Measurements from ENCODE around the gene ST7L. TPM values are rescaled to one million over a fixed set of nuclear protein-coding genes. Genes with fewer than 3 reads are reported as not detected.
A peak's percentile ranks its signal among the peaks of the same experiment; 100 is the strongest.

ST7L gene
- total RNA-seq, 4 donors from 2014 or later, result 9.4 to 25.0 (median 12.4) TPM

DNA sequence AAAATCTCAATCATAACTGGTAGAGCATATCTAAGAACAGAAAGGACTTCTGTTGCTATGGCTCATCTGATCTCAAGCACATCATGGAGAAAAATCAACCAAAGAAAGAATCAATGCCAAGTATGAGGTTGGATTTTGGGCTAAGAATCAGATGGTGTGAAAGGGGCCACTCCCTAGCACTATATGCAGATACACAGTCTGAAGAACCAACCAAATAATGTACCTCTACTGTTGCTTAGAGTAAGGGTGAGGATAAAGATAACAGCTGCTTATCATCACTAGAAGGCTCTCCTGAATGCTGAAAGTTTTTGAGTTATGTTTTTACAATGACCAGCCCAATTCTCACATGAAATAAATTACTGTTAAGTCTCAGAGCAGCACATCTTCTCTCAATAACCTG, 35.6 kb downstream of the ST7L start:
- no peak overlapping the region for H3K4me3 ChIP-seq
- H3K27ac ChIP-seq, result no peak overlapping the region
- no peaks in the 10 kb centered on the region for H3K4me1 ChIP-seq
- TF ChIP-seq POLR2A (IDR thresholded peaks at IDR 0.05), result no peak
- no peak for TF ChIP-seq CTCF (IDR thresholded peaks at IDR 0.05)
- H3K9me3 ChIP-seq, result no peaks in the 10 kb centered on the region
- no peaks in the 10 kb centered on the region for H3K27me3 ChIP-seq
- DNase-seq, result no peak
- intact Hi-C loops (cut with DNase I), result no loop called here
- peaks cover 0 to 53% (median 0%) of the 10 kb centered on the region in 3 donors for H3K36me3 ChIP-seq

DNA sequence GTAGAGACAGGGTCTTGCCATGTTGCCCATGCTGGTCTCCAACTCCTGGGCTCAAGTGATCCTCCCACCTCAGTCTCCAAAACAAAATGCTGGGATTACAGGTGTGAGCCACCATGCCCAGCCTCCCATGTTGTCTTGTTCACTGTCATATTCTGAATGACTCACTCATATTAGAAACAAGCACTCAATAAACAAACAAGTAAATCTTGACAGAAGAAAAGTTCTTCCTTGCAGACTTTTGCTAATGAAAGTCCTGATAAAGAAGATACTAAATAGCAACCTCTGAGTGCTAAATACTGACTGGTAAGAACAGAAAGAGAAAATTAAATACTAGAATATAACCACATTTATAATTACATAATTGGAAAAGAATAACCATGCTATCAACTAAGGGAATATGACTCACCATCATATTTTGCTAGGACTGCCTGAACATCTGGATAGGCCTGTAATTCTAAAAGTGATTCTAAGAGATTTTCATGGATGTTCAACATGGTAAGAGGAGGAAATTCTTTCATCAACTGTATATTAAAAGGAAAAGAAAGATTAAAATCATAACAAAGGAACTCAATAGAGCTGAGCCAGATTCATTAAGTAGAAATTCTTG, 37.3 kb downstream of the ST7L start:
- Histone ChIP-seq H3K27ac (peak overlapping the region in 2 of 4 donors; percentile 20 to 26), H3K4me3 (no peak overlapping the region), H3K36me3 (peaks cover 0 to 55% (median 0%) of the 10 kb centered on the region in 3 donors), H3K27me3 (no peaks in the 10 kb centered on the region), H3K9me3 (no peaks in the 10 kb centered on the region), H3K4me1 (no peaks in the 10 kb centered on the region)
- TF ChIP-seq CTCF (IDR thresholded peaks at IDR 0.05), result no peak
- no peak for TF ChIP-seq POLR2A (IDR thresholded peaks at IDR 0.05)
- DNase-seq, result no peak
- intact Hi-C loops (cut with DNase I), result no loop called here

- peaks cover 0 to 71% (median 4%) of the 10 kb centered on the region in 3 donors for H3K36me3 ChIP-seq
- TF ChIP-seq POLR2A (IDR thresholded peaks at IDR 0.05), result no peak
- TF ChIP-seq CTCF (IDR thresholded peaks at IDR 0.05), result no peak
- no peak overlapping the region for H3K4me3 ChIP-seq
- WGBS, 2 donors, result 84 to 89% methylated on average over 5 of the region's 5 CpGs
- DNase-seq, result no peak
- intact Hi-C loops (cut with DNase I), result no loop called here
- H3K27ac ChIP-seq, result no peak overlapping the region
- H3K27me3 ChIP-seq, result no peaks in the 10 kb centered on the region
- no peaks in the 10 kb centered on the region for H3K9me3 ChIP-seq
- no peaks in the 10 kb centered on the region for H3K4me1 ChIP-seq
Measured at GRCh38 chr1:112579801-112580510, 39.0 kb downstream of the ST7L start.

GRCh38 chr1:112576240-112576639, 42.7 kb downstream of the ST7L start:
- Histone ChIP-seq H3K27me3 (no peaks in the 10 kb centered on the region), H3K4me3 (no peak overlapping the region), H3K36me3 (peaks cover 0 to 91% (median 14%) of the 10 kb centered on the region in 3 donors), H3K4me1 (no peaks in the 10 kb centered on the region), H3K9me3 (no peaks in the 10 kb centered on the region), H3K27ac (no peak overlapping the region)
- no peak for DNase-seq
- TF ChIP-seq POLR2A (IDR thresholded peaks at IDR 0.05) (no peak), CTCF (IDR thresholded peaks at IDR 0.05) (no peak)
- WGBS, 2 donors, result 89 to 97% methylated on average over 3 of the region's 3 CpGs
- intact Hi-C loops (cut with DNase I), result no loop called here

DNA sequence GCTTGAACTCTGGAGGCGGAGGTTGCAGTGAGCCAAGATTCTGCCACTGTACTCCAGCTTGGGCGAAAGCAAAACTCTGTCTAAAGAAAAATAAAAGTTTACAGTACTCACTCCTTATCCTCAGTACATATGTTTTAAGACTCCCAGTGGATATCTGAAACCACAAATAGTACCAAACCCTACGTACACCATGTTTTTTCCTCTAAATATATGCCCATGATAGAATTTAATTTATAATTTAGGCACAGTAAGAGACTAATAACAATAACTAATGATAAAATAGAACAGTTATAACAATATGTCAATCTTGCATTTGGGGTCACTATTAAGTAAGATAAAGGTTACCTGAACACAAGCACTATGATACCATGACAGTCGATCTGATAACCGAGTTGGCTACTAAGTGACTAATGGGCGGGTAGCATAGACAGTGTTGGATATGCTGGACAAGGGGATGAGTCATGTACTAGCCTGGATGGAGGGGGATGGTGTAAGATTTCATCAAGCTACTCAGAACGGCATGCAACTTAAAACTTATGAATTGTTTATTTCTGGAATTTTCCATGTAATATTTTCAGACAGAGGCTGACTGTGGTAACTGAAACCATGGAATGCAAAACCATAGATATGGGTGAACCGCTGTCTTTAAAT, 43.7 kb downstream of the ST7L start:
- Histone ChIP-seq H3K27me3 (no peaks in the 10 kb centered on the region), H3K4me1 (no peaks in the 10 kb centered on the region), H3K27ac (no peak overlapping the region), H3K4me3 (no peak overlapping the region), H3K36me3 (peaks cover 0 to 91% (median 14%) of the 10 kb centered on the region in 3 donors), H3K9me3 (no peaks in the 10 kb centered on the region)
- TF ChIP-seq POLR2A (IDR thresholded peaks at IDR 0.05), result no peak
- no peak for TF ChIP-seq CTCF (IDR thresholded peaks at IDR 0.05)
- DNase-seq, result no peak
- intact Hi-C loops (cut with DNase I), result no loop called here
- WGBS, 2 donors, result 82 to 87% methylated on average over 8 of the region's 8 CpGs
